ENCODE measurements around the gene COL20A1. TPM values are rescaled to one million over a fixed set of nuclear protein-coding genes. Genes with fewer than 3 reads are reported as not detected.

Gene COL20A1
- total RNA-seq, 4 donors from 2014 or later, result 0.20 to 0.44 TPM; not detected in 2

DNA sequence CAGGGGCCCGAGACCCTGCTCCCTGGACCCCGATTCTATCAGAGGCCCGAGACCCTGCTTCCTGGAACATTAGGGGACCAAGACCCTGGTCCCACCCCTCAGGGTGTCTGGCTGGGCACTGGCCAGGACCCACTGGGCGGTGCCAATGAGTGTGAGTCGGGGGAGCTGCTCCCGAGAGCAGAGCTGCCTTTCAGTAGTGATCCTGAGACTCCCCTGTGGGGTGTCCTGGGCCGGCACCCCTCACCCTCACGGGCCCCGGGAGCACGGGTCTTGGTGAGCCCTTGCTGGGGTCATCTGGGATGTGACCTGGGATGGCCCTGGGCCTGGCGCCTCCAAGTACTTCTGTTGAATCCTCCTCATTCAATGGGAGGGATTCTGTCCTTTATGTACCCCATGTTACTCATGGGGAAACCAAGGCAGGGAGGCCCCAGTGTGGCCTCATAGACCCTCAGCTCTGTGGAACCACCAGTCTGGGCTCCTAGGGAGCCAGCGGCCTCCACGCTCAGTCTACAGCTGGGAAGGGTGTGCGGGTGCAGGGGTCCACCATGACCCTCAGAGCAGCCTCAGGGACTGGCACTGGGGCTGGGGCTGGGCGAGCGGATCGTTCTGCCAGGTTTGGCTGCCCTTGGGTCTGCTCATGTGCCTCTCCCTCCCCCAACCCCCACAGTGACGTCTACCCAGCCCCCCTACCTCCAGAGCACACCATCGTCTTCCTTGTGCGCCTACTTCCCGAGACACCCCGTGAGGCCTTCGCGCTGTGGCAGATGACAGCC is 25.6 kb downstream of the COL20A1 start:
- no peak overlapping the region for H3K4me3 ChIP-seq
- WGBS, 2 donors, result 90 to 92% methylated on average over 15 to 19 of the region's 24 CpGs
- H3K27ac ChIP-seq, result no peak overlapping the region
- TF ChIP-seq, protein P1, sequence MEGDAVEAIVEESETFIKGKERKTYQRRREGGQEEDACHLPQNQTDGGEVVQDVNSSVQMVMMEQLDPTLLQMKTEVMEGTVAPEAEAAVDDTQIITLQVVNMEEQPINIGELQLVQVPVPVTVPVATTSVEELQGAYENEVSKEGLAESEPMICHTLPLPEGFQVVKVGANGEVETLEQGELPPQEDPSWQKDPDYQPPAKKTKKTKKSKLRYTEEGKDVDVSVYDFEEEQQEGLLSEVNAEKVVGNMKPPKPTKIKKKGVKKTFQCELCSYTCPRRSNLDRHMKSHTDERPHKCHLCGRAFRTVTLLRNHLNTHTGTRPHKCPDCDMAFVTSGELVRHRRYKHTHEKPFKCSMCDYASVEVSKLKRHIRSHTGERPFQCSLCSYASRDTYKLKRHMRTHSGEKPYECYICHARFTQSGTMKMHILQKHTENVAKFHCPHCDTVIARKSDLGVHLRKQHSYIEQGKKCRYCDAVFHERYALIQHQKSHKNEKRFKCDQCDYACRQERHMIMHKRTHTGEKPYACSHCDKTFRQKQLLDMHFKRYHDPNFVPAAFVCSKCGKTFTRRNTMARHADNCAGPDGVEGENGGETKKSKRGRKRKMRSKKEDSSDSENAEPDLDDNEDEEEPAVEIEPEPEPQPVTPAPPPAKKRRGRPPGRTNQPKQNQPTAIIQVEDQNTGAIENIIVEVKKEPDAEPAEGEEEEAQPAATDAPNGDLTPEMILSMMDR (IDR thresholded peaks at IDR 0.05), result no peak
- no peak for TF ChIP-seq EP300 (IDR thresholded peaks at IDR 0.05)
- TF ChIP-seq POLR2A (IDR thresholded peaks at IDR 0.05), result no peak
- peaks cover 0 to 3% (median 0%) of the 10 kb centered on the region in 4 donors for H3K4me1 ChIP-seq
- no peak for DNase-seq (ENCODE audit: low spot score in 2 of 2)
- no peaks in the 10 kb centered on the region for H3K36me3 ChIP-seq
- H3K9me3 ChIP-seq, result no peaks in the 10 kb centered on the region
- peaks cover 0 to 22% of the 10 kb centered on the region in 2 donors for H3K27me3 ChIP-seq

DNA sequence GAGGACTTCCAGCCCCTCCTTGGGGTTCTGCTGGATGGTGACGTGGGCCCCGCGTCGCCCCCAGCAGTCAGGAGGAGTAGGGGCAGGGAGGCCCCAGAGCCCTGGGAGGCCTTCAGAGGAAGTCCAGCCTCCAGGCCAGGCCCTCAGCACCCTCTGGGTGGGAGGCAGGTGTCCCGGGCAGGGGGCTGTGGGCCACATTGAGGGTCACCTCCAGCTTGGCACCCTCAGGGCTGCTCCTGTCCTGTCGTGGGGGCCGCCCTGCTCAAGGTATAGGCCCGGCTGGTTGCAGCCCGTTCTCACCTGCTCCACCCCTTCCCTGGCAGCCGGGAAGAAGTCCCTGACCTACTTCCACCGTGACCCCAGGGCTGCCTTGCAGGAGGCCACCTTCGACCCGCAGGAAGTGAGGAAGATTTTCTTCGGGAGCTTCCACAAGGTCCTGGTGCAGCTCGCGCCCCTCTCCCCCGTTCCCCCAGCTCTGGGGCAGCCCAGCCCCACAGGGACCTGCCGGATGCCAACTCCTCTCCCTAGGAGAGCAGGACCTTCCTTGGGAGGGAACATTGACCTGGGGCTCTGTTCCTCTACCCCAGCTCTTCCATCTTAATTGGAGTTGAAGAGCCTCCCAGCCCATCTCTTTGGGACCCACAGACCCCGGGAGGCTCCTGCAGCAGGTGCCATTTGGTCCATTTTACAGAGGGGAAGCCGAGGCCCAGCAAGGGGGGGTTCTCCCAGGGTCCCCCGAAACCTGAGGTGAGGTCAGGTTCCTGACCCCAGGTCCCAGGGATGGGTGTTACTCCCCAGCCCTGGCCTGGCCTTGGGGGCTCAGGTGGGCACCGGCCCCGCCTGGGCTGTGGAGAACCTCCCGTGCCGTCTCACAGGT is 26.4 kb downstream of the COL20A1 start:
- no peak overlapping the region for H3K4me3 ChIP-seq
- H3K27me3 ChIP-seq, result peaks cover 0 to 24% of the 10 kb centered on the region in 2 donors
- H3K36me3 ChIP-seq, result no peaks in the 10 kb centered on the region
- no peak overlapping the region for H3K27ac ChIP-seq
- H3K4me1 ChIP-seq, result peaks cover 0 to 3% (median 0%) of the 10 kb centered on the region in 4 donors
- TF ChIP-seq POLR2A (IDR thresholded peaks at IDR 0.05) (no peak), EP300 (IDR thresholded peaks at IDR 0.05) (no peak)
- TF ChIP-seq, protein P1 (IDR thresholded peaks at IDR 0.05), result no peak
- DNase-seq (ENCODE audit: low spot score in 2 of 2), result no peak
- H3K9me3 ChIP-seq, result no peaks in the 10 kb centered on the region
- 83 to 88% methylated on average over 18 to 24 of the region's 25 CpGs for WGBS, 2 donors

DNA sequence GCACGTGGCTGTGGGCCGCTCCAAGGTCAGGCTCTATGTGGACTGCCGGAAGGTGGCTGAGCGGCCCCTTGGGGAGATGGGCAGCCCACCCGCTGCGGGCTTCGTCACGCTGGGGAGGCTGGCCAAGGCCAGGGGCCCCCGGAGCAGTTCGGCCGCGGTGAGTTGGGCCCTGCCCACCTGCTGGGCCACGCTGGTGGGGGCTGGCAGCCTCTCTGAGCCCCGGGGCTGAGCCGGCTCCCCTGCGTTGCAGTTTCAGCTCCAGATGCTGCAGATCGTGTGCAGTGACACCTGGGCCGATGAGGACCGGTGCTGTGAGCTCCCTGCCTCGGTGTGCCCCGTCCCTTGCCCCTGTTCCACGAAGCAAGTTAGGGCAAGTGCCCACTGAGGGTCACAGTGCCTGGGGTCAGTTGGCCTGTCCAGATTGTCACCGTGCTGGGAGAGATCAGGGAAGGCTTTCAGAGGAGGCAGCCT is 27.1 kb downstream of the COL20A1 start:
- H3K27me3 ChIP-seq, result peaks cover 0 to 27% of the 10 kb centered on the region in 2 donors
- WGBS, 2 donors, result 65% methylated on average over 17 of the region's 23 CpGs; no CpG with 5 or more reads in 1 of the 2 donors

DNA sequence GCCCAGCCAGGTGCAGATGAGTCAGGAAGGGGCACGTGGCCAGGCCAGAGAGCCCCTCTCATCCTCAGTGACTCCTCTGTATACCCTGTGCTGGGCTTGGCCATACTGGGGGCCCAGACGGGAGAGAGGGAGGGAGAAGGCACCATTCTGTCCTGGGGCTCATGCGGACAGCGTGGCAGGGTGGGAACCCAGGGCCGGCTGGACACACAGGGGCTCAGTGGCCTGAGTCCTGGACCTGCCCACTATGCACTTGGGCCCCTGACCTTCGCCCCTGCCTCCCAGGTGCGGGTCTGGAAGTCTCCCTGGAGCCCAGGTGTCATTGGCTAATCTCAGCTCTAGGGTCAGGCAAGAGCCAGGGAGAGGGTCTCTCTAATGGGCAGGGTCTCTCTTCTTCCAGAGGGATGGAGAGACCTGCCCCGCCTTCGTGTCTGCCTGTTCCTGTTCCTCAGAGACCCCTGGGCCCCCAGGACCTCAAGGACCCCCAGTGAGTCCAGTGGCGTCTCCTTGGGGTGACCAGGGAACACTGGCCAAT is 27.7 kb downstream of the COL20A1 start:
- no peaks in the 10 kb centered on the region for H3K36me3 ChIP-seq
- no peaks in the 10 kb centered on the region for H3K9me3 ChIP-seq
- H3K4me1 ChIP-seq, result peaks cover 0 to 3% (median 0%) of the 10 kb centered on the region in 4 donors
- 74 to 86% methylated on average over 5 to 9 of the region's 10 CpGs for WGBS, 2 donors
- H3K27ac ChIP-seq, result no peak overlapping the region
- DNase-seq (ENCODE audit: low spot score in 2 of 2), result no peak
- no peak overlapping the region for H3K4me3 ChIP-seq
- peaks cover 0 to 33% of the 10 kb centered on the region in 2 donors for H3K27me3 ChIP-seq
- TF ChIP-seq EP300 (IDR thresholded peaks at IDR 0.05) (no peak), POLR2A (IDR thresholded peaks at IDR 0.05) (no peak)
- TF ChIP-seq, protein P1 (IDR thresholded peaks at IDR 0.05), result no peak

More for the DNA sequence above, 27.1 kb downstream of the COL20A1 start:
- Histone ChIP-seq H3K27ac (no peak overlapping the region), H3K4me1 (peaks cover 0 to 3% (median 0%) of the 10 kb centered on the region in 4 donors), H3K9me3 (no peaks in the 10 kb centered on the region), H3K4me3 (no peak overlapping the region), H3K36me3 (no peaks in the 10 kb centered on the region)
- TF ChIP-seq, protein P1 (IDR thresholded peaks at IDR 0.05), result no peak
- TF ChIP-seq POLR2A (IDR thresholded peaks at IDR 0.05), result no peak
- TF ChIP-seq EP300 (IDR thresholded peaks at IDR 0.05), result no peak
- DNase-seq (ENCODE audit: low spot score in 2 of 2), result no peak

All from tibial nerve (tissue), 4 donors.